ENCODE data around the gene ZFYVE16. TPM values are rescaled to one million over a fixed set of nuclear protein-coding genes. Genes with fewer than 3 reads are reported as not detected.
"Not testable (repeated sequence)": the region's sequence is repeated elsewhere in the genome, so short reads cannot be mapped to it uniquely, and the experiment has no call there.

ZFYVE16 gene
- polyA plus RNA-seq, 3 donors = 3.9 to 11.7 (median 9.8) TPM

DNA sequence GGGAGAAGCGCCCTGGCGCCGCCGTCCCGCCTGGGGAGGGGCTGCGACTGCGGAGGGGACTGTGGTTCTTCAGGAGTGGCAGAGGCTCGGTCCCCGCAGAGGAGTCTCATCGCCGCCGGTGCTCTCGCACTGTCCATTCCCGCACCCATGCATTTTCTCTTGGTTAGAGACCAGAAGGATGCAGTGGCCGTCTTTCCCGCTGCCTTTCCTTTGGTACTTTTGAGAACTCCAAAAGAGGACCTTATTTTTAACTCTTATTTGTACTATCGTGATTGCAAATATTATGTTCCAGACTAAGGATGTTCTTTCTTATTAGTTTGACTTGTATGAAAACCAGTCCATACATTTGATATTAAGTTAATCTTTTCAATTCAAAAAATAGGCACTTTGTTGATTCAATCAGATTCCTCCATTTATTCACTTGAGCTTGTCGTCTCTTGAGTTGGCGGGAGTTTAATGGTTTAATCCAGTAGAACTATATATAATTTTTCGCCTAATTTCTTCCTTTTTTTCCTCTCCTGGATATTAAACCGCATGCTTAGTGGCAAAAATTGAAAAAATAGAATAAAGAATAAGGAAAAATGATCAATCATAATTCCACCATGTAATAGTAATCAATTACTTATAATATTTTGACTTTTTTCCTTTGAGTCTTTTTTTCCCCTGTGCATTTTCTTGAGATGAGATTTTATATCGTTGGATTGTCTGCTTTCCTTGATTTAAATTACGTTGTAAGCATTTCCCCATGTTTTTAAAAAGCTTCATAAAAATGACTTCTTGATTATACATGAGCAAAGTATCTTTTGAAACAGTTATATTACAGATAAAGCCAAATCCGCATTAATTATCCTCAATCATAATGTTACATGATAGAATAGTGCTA, 861 bp downstream of the ZFYVE16 start:
- H3K27ac ChIP-seq (ENCODE audit: low read depth, low read length) = peak overlapping the region; percentile 63
- WGBS, 3 donors = 5 to 12% (median 10%) methylated on average over 24 of the region's 24 CpGs

DNA sequence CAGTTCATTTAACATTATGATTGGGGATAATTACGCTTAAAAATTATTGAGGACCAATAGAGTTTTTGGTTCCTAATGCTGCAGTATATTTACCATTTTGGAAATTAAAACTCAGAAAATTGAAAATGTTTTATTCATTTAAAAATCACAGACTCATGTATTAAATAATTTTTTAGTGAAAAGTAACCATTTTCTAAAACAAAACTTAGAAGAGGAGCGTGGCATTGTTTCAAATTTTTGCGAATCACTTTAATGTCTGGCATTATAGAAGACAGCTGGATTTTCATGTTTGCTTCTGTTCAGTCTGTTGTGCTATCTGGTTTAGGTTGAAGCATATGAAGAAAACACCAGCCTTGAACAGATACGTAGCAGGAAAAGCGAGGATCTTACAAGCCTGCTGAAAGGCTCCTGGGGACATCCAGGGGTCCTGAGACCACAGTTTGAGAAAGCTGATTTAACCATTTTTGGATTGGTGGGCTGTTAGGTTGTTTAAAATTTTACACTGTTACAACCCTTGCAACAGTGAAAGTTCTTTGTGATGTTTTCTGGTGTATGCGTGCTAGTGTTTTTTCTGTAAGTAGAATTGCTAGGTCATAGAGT, 1.6 kb downstream of the ZFYVE16 start:
- no peak overlapping the region for H3K27ac ChIP-seq (ENCODE audit: low read depth, low read length)
- WGBS, 3 donors = 61 to 72% (median 62%) methylated on average over 6 of the region's 6 CpGs

DNA sequence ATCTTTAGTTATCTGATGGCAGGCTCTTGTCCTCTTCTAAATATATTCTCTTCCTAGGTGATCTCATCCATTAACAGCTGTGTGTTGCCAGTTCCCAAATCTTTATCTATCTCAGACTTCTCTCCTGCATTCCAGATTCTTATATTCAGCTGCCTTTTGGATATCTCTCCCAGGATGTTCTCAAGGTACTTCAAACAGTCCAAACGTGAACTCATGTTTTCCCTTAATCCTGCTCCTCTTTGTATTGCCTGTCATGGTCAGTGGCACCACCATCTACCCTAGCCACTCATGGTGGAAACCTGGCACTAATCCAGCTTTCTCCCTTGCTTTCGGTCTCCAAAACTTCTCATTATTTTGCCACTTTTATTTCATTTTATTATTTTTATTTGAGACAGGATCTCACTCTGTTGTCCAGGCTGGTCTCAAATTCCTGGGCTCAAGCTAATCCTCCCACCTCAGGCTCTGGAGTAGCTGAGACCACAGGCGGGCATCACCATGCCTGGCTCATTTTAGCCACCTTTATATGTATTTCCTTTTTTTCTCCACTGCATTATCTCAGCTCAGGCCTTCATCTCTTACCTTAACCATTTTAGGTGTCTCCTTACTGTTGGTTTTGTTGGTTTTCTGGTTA, 3.8 kb downstream of the ZFYVE16 start:
- 84 to 86% (median 84%) methylated on average over 3 of the region's 3 CpGs for WGBS, 3 donors
- H3K27ac ChIP-seq (ENCODE audit: low read depth, low read length) = no peak overlapping the region

DNA sequence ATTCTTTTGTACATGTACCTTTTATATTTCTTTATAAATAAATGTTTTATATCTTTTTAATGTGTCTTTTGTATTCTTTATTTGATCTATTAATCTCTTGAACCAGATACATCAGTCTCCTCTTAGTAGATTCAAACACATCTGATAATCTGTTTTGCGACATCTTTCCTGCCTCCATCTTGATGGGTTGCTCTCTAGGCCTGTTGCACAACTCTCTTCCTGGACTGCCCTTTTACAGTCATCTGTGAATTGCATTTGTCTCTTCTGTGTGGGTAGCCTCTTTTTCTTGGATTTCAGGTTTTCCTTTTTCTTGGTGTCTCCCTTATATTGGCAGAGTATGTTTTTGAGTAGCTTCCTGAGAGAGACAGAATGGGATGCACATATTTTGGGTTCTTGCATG, 6.2 kb downstream of the ZFYVE16 start:
- WGBS, 3 donors = 61 to 97% (median 77%) methylated on average over 1 of the region's 1 CpG
- no peak overlapping the region for H3K27ac ChIP-seq (ENCODE audit: low read depth, low read length)

DNA sequence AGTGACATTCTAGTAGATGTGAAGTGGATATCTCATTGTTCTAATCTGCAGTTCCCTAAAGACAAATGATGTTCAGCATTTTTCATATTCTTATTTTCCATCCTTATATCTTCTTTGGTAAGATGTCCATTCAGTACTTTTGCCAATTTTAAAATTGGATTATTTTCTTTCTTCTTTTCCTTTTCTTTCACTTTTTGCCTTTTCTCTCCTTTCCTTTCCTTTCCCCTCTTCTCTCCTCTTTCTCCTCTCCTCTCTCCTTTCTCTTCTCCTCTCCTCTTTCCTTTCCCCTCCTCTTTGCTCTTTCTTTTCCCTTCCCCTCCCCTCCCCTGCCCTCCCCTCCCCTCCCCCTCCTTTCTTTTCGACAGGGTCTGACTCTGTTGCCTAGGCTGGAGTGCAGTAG, 10.1 kb downstream of the ZFYVE16 start:
- no peak overlapping the region for H3K27ac ChIP-seq (ENCODE audit: low read depth, low read length)
- 100% methylated on average over 1 of the region's 1 CpG; no CpG with 5 or more reads in 2 of the 3 donors for WGBS, 3 donors

DNA sequence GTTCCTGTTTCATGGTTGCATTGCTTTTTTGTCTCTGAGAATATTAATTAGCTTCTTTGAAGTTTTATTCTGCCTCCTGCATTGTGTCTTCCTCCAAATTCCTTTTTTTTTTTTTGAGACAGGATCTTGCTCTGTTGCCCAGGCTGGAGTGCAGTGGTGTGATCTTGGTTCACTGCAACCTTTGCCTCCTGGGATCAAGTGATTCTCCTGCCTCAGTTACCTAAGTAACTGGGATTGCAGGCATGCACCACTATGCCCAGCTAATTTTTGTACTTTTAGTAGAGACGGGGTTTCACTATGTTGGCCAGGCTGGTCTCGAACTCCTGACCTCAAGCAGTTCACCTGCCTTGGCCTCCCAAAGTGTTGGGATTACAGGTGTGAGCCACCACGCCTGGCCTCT, 16.5 kb downstream of the ZFYVE16 start:
- not testable (repeated sequence) for H3K27ac ChIP-seq (ENCODE audit: low read depth, low read length)
- WGBS, 3 donors = 94 to 98% (median 98%) methylated on average over 3 of the region's 3 CpGs

DNA sequence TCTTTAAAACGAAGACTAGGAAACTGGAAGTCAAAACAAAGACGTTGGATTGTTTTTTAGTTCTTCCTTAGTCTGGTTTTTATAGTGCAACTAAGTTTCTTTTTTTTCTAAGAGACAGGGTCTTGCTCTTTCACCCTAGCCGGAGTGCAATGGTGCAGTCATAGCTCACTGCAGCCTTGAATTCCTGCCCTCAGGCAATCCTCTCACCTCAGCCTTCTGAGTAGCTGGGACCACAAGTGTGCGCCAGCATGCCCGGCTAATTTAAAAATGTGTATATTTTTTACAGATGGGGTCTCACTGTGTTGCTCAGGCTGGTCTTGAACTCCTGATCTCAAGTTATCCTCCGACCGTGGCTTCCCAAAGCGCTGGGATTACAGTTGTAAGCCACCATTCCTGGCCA, 27.6 kb downstream of the ZFYVE16 start:
- WGBS, 3 donors = 94 to 96% (median 95%) methylated on average over 8 of the region's 8 CpGs

DNA sequence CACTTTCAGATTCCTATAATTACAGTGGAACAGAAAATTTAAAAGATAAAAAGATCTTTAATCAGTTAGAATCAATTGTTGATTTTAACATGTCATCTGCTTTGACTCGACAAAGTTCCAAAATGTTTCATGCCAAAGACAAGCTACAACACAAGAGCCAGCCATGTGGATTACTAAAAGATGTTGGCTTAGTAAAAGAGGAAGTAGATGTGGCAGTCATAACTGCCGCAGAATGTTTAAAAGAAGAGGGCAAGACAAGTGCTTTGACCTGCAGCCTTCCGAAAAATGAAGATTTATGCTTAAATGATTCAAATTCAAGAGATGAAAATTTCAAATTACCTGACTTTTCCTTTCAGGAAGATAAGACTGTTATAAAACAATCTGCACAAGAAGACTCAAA, 29.5 kb downstream of the ZFYVE16 start:
- WGBS, 3 donors = 67 to 90% (median 71%) methylated on average over 3 of the region's 3 CpGs
- no peak overlapping the region for H3K27ac ChIP-seq (ENCODE audit: low read depth, low read length)

More for the DNA sequence above, 27.6 kb downstream of the ZFYVE16 start:
- H3K27ac ChIP-seq (ENCODE audit: low read depth, low read length) = no peak overlapping the region

DNA sequence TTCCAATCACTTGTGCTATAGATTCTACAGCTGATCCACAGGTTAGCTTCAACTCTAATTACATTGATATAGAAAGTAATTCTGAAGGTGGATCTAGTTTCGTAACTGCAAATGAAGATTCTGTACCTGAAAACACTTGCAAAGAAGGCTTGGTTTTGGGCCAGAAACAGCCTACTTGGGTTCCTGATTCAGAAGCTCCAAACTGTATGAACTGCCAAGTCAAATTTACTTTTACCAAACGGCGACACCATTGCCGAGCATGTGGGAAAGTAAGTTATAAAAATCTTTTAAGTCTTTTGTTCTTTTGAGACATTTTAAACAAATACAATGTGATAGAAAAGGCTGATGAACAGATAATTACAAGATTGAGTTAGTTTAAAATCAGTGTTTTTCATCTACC, 30.9 kb downstream of the ZFYVE16 start:
- 51 to 96% (median 87%) methylated on average over 4 of the region's 4 CpGs for WGBS, 3 donors
- H3K27ac ChIP-seq (ENCODE audit: low read depth, low read length) = no peak overlapping the region

DNA sequence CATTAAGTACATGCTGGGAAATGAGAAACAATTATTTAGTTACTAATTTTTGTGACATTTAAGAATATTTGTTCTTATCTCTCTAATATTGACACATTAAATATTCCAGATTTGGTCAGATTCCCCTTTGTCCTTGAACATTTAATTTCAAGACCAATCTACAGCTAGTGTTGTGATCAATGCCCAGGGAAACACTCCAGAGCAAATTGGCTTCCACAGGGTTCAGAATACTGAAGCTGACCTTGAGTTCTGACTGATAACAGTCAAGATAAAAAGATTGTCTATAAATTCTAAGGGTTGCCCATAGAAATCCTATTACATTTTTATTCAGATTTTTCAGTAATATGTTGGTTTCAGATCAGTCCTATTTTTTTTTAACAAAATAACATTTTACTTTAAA, 31.3 kb downstream of the ZFYVE16 start:
- no peak overlapping the region for H3K27ac ChIP-seq (ENCODE audit: low read depth, low read length)

DNA sequence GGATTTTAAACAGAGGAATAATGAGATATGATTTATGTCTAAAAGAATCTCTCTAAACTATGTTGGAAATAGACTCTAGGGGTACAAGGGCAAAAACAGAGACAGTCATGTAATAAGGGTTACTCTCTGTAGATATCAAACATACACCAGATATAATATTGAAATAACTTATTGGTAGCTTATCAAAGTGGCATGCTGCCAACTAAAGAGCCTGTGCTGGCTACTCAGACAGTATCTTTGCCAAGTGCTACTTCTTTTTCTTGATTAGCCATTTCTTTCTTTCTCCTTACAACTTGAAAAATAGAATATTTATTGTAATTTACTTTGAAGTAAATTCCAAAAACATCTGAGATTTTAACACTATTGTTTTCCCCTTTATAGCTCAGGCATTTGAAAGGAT, 34.9 kb downstream of the ZFYVE16 start:
- no peak overlapping the region for H3K27ac ChIP-seq (ENCODE audit: low read depth, low read length)

DNA sequence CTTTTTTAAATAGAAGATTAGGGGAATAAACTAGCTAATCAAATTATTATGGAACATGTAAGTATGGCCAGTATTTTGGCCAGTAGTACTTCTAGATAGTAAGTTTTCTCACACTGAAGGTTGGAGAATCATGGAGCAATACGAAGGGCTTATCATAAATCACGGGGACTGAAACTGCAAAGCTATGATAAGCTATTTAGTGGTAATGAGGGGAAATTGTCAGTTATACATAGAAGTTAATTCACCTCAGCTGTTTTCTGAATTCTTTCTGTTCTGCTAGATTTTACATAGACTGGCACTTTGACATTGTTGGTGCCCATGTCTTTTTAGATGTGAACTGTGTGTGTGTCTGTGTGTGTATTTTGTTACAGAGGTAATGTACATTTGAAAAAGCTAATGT, 45.5 kb downstream of the ZFYVE16 start:
- WGBS, 3 donors = 76 to 92% (median 82%) methylated on average over 2 of the region's 2 CpGs

DNA sequence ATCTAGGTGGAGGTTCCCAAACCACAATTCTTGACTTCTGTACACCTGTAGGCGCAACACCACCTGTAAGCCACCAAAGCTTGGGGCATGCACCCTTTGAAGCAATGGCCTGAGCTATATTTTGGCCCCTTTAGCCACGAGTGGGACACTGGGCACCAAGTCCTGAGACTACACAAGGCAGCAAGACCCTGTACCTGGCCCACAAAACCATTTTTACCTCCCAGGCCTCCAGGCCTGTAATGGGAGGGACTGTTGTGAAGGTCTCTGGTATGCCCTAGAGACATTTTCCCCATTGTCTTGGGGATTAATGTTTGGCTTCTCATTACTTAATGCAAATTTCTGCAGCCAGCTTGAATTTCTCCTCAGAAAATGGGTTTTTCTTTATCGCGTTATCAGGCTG, 55.4 kb downstream of the ZFYVE16 start:
- no peak overlapping the region for H3K27ac ChIP-seq (ENCODE audit: low read depth, low read length)
- WGBS, 3 donors = 96 to 99% (median 96%) methylated on average over 4 of the region's 4 CpGs

More for the DNA sequence above, 45.5 kb downstream of the ZFYVE16 start:
- H3K27ac ChIP-seq (ENCODE audit: low read depth, low read length) = no peak overlapping the region

DNA sequence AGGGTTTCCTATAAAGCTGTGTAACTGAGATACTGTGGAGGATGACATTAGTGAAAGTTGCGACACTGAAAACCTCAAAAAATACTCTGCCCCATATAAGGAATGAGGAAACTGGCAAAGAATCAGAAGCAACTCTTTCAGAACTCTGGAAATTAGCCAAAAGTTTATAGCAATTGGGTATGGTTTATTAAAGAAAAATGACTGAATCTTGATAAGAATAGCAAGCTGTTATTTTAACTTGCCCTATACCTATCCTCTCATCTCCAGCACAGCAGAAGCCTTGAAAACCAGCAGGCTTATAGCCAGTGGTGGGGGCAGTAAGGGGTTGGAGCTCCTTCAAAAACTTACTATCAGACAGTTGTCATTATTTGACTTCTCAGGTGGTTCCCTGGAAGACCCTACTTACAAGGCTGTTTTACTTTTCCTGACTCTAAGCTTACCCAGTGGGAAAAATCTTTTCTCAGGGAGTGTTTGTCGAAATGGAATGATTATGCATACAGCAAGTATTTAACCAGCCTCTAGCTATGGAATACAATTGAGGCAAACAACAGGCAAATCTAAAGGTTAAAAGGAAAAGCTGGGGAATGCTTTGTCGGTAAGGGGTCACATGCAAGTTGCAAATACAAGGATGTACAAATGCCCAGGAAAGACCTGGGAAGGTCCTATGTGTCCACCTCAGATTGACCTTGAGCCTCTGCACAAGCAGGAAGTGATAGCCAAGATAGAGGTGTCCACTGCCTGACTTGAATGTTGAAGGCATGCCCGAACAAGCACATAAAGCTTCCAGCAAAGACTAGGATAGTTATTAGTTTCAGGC, 59.0 kb downstream of the ZFYVE16 start:
- 71 to 77% (median 72%) methylated on average over 4 of the region's 4 CpGs for WGBS, 3 donors

DNA sequence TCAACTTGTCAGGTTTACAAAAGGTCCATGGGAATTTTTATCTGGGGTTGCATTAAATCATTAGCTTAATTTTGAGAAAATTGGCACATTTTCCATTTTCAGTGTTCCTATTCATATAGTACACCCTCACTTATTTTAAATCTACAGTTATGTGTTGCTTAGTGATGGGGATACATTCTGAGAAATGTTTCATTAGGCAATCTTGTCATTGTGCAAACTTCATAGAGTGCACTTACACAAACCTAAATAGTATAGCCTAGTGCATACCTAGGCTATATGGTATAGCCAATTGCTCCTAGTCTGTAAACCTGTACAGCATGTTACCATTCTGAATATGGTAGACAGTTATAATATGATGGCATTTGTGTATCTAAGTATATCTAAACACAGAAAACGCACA, 60.3 kb downstream of the ZFYVE16 start:
- no peak overlapping the region for H3K27ac ChIP-seq (ENCODE audit: low read depth, low read length)
- 96 to 100% (median 98%) methylated on average over 1 of the region's 1 CpG for WGBS, 3 donors

More for the DNA sequence above, 59.0 kb downstream of the ZFYVE16 start:
- H3K27ac ChIP-seq (ENCODE audit: low read depth, low read length) = no peak overlapping the region

DNA sequence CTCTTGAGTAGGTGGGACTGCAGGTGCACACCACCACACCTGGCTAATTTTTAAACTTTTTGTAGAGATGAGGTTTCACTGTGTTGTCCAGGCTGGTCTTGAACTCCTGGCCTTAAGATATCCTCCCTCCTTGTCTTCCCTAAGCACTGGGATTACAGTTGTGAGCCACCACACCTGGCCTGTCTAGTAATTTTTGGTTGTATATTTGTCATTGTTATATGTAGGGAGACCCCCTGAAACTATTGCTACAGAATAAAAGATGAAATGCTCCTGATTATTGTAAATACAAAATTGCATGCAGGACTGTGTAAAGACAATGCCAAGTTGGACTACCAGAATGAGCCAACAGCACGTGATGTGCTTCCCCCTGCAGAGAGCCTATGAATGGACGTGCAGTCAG, 62.8 kb downstream of the ZFYVE16 start:
- 94 to 100% (median 96%) methylated on average over 2 of the region's 2 CpGs for WGBS, 3 donors

DNA sequence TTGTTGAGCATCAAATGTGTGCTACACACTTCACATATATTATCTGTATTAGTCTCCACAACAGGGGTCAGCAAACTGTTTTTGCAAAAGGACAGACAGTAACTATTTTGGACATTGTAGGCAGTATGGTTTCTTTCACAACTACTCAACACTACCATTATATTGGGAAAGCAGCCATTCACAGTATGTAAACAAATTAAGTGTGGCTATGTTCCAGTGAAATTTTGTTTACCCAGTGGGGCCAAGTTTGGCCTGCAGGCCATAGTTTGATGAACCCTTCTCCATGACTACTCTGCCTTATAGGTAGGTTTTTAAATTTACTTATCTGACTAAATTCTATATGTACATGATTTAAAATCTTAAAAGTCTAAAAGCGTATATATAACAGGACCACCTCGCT, 67.1 kb downstream of the ZFYVE16 start:
- no peak overlapping the region for H3K27ac ChIP-seq (ENCODE audit: low read depth, low read length)
- 97 to 100% (median 98%) methylated on average over 2 of the region's 2 CpGs for WGBS, 3 donors

More for the DNA sequence above, 62.8 kb downstream of the ZFYVE16 start:
- H3K27ac ChIP-seq (ENCODE audit: low read depth, low read length) = not testable (repeated sequence)

DNA sequence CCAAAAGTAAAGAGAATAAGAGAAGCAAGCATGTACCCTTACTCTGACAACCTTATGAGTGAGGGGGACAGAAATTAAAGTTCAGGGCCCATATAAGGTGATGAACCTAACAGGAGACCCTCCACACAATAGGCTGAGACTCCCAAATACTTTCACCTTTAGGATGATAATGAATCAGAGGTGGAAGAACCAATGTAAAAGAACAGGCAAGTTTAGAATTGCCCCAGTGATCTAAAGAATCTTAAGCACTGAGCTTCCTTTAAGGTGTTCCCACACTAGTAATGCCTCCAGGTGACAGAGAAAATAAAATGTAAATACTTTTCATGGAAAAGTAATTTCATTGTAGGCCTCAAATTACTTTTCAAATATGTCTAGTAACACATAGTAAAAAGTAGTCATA, 71.8 kb downstream of the ZFYVE16 start:
- H3K27ac ChIP-seq (ENCODE audit: low read depth, low read length) = no peak overlapping the region

DNA sequence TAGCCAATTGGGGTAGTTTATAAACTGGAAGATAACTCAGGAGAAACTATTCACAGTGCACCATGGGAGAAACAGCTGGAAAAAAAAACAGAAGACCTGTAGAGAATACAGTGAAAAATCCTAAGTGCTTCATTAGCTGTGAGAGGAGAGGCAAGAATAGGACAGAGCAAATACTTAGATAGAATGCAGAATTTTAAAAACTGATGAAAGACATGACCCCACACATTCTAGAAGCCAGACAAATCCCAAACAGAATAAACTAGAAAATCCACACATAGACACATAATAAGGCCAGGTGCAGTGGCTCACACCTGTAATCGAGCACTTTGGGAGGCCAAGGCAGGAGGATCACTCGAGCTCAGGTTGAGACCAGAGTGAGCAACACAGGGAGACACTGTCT, 72.5 kb downstream of the ZFYVE16 start:
- WGBS, 3 donors = 96 to 99% (median 98%) methylated on average over 2 of the region's 2 CpGs
- no peak overlapping the region for H3K27ac ChIP-seq (ENCODE audit: low read depth, low read length)

Data from adipose tissue (tissue), 3 donors.